RWPE1 (cell line): ENCODE measurements around the gene CACNA2D3.
"Not testable (repeated sequence)": the region's sequence is repeated elsewhere in the genome, so short reads cannot be mapped to it uniquely, and the experiment has no call there.

ENCODE experiments used
- CTCF ChIA-PET: fragments of 350-600 bp; sonication (Branson Sonifier 250); formaldehyde crosslinking; extraction: SDS; loops from one replicate; lab custom pipeline; 2021; lab: Yijun Ruan, JAX
- POLR2A ChIA-PET: fragments of 400-600 bp; formaldehyde crosslinking; extraction: SDS; loops from one replicate; lab custom pipeline; 2020; ENCODE audit warnings: antibody characterized with exemption; ENCODE audit not compliant: low non-redundant PET; lab: Yijun Ruan, JAX
- DNase-seq: peaks from one replicate; pipeline ENCODE4 v3.0.0; 2012; ENCODE audit warnings: low spot score
- H3K27ac ChIP-seq: fragments of 450-650 bp; 2 replicates; pipeline ENCODE4 v1.5.1; 2017
- CTCF ChIP-seq: fragments of 450-650 bp; conservative IDR thresholded peaks from 2 replicates; pipeline ENCODE4 v1.5.1; 2017; ENCODE audit warnings: low read depth, mild to moderate bottlenecking

The CACNA2D3 gene

GRCh38 chr3:54086652-54087405, 35.5 kb upstream of the CACNA2D3 start:
- ChIA-PET POLR2A (no interaction called here), CTCF (no interaction called here)

GRCh38 chr3:54087581-54088410, 34.6 kb upstream of the CACNA2D3 start:
- no peak overlapping the region for H3K27ac ChIP-seq
- POLR2A ChIA-PET, result no interaction called here
- CTCF ChIA-PET, result no interaction called here
- no peak for TF ChIP-seq CTCF
- no peak for DNase-seq

More at GRCh38 chr3:54086652-54087405, 35.5 kb upstream of the CACNA2D3 start:
- no peak for TF ChIP-seq CTCF
- DNase-seq, result no peak
- H3K27ac ChIP-seq, result no peak overlapping the region

- no peak for TF ChIP-seq CTCF
- no peak for DNase-seq
- ChIA-PET POLR2A (no interaction called here), CTCF (no interaction called here)
- H3K27ac ChIP-seq, result no peak overlapping the region
Measured at GRCh38 chr3:54093491-54094248, 28.7 kb upstream of the CACNA2D3 start.

- ChIA-PET CTCF (no interaction called here), POLR2A (no interaction called here)
- no peak for TF ChIP-seq CTCF
- DNase-seq, result no peak
- no peak overlapping the region for H3K27ac ChIP-seq
Measured at GRCh38 chr3:54094926-54095325, 27.4 kb upstream of the CACNA2D3 start.

GRCh38 chr3:54099381-54099780, 23.0 kb upstream of the CACNA2D3 start:
- POLR2A ChIA-PET, result no interaction called here
- no peak overlapping the region for H3K27ac ChIP-seq
- TF ChIP-seq CTCF, result no peak
- DNase-seq, result no peak
- CTCF ChIA-PET, result no interaction called here

GRCh38 chr3:54104084-54104483, 18.3 kb upstream of the CACNA2D3 start:
- no peak overlapping the region for H3K27ac ChIP-seq
- TF ChIP-seq CTCF, result no peak
- CTCF ChIA-PET, result no interaction called here
- POLR2A ChIA-PET, result no interaction called here
- DNase-seq, result no peak

GRCh38 chr3:54116129-54116528, 6.2 kb upstream of the CACNA2D3 start:
- DNase-seq, POLR2A ChIA-PET, CTCF ChIA-PET, H3K27ac ChIP-seq: not testable (repeated sequence)
